Activated T-helper 1 cell treated with anti-CD3 and anti-CD28 coated beads, Interleukin-2, amount 50 U/mL, for 16 hours (primary cell): ENCODE results near the gene MRTFA.

Experiments used
- DNase-seq, 2 donors: peaks; one replicate each; pipeline ENCODE4 v3.0.0-alpha.2; 2020; ENCODE audit warnings: low read depth in 1 of 2, low spot score in 1 of 2

The MRTFA gene

GRCh38 chr22:40416267-40416570, 220.3 kb downstream of the MRTFA start:
- DNase-seq = no peak

GRCh38 chr22:40415531-40416266, 220.8 kb downstream of the MRTFA start:
- DNase-seq = no peak

GRCh38 chr22:40414838-40415505, 221.5 kb downstream of the MRTFA start:
- DNase-seq = no peak

- no peak for DNase-seq
Measured at GRCh38 chr22:40414311-40414710, 222.2 kb downstream of the MRTFA start.

GRCh38 chr22:40413873-40414272, 222.6 kb downstream of the MRTFA start:
- no peak for DNase-seq

GRCh38 chr22:40412441-40412840, 224.1 kb downstream of the MRTFA start:
- DNase-seq = no peak

GRCh38 chr22:40411506-40411861, 225.0 kb downstream of the MRTFA start:
- no peak for DNase-seq

- DNase-seq = no peak
Measured at GRCh38 chr22:40410731-40411505, 225.6 kb downstream of the MRTFA start.

- DNase-seq = no peak
Measured at GRCh38 chr22:40410272-40410671, 226.2 kb downstream of the MRTFA start.

- DNase-seq = no peak
Measured at GRCh38 chr22:40409613-40410113, 226.9 kb downstream of the MRTFA start.

- DNase-seq = no peak
Measured at GRCh38 chr22:40408718-40409612, 227.6 kb downstream of the MRTFA start.

GRCh38 chr22:40407831-40408717, 228.4 kb downstream of the MRTFA start:
- no peak for DNase-seq

- no peak for DNase-seq
Measured at GRCh38 chr22:40407021-40407761, 229.3 kb downstream of the MRTFA start.

GRCh38 chr22:40406063-40406890, 230.2 kb downstream of the MRTFA start:
- no peak for DNase-seq

GRCh38 chr22:40405178-40406062, 231.1 kb downstream of the MRTFA start:
- no peak for DNase-seq

- DNase-seq = no peak
Measured at GRCh38 chr22:40404251-40405177, 232.0 kb downstream of the MRTFA start.
